CD14-positive monocyte (primary cell): ENCODE measurements around the gene MRPL49. TPM values are rescaled to one million over a fixed set of nuclear protein-coding genes. Genes with fewer than 3 reads are reported as not detected.

Source experiments
- DNase-seq, 3 donors: peaks; one replicate each; pipeline ENCODE4 v3.0.0-alpha.2; 2011 to 2022
- H2AFZ ChIP-seq: 2 replicates; pipeline ENCODE4 v1.6.0; 2012; ENCODE audit warnings: mild to moderate bottlenecking, low read depth, low read length, inconsistent platforms; ENCODE audit not compliant: insufficient read depth, poor library complexity, severe bottlenecking
- H3K27ac ChIP-seq, 2 donors: 1 replicate in 1 of 2; 2 replicates in 1 of 2; pipeline ENCODE4 v1.5.1; 2012 to 2013; ENCODE audit warnings: low read length in 2 of 2, control low read depth in 1 of 2, inconsistent platforms in 1 of 2, low read depth in 1 of 2, mild to moderate bottlenecking in 1 of 2
- H3K27me3 ChIP-seq, 2 donors: one replicate each; pipeline versions ENCODE4 v1.6.0 to v1.6.1; 2011 to 2013; ENCODE audit warnings: low read length in 2 of 2; ENCODE audit not compliant: control insufficient read depth in 2 of 2, insufficient read depth in 2 of 2
- H3K36me3 ChIP-seq, 2 donors: replicated peaks in 1 of 2; 1 replicate in 1 of 2; 2 replicates in 1 of 2; pipeline versions ENCODE4 v1.5.1 to v1.6.1; 2012 to 2013; ENCODE audit warnings: low read length in 2 of 2, control low read depth in 1 of 2, inconsistent platforms in 1 of 2, mild to moderate bottlenecking in 1 of 2; ENCODE audit not compliant: insufficient read depth in 2 of 2, control insufficient read depth in 1 of 2
- H3K4me1 ChIP-seq, 2 donors: 1 replicate in 1 of 2; 2 replicates in 1 of 2; pipeline versions ENCODE4 v1.5.1 to v1.6.1; 2012 to 2013; ENCODE audit warnings: low read length in 2 of 2, control low read depth in 1 of 2, inconsistent platforms in 1 of 2, mild to moderate bottlenecking in 1 of 2, moderate library complexity in 1 of 2; ENCODE audit not compliant: insufficient read depth in 2 of 2, control insufficient read depth in 1 of 2
- H3K4me2 ChIP-seq: replicated peaks from 2 replicates; pipeline ENCODE3; 2012; ENCODE audit warnings: low read length, moderate library complexity, mild to moderate bottlenecking; ENCODE audit not compliant: poor library complexity, severe bottlenecking; ENCODE audit errors: extremely low read depth
- H3K4me3 ChIP-seq, 3 experiments: fragments of 200-600 bp in 1 of 3; sonication (generic) in 1 of 3; replicated peaks in 1 of 3; 1 replicate in 2 of 3; 2 replicates in 1 of 3; pipeline ENCODE4 v1.5.1; 2011 to 2013; ENCODE audit warnings: low read length in 3 of 3, mild to moderate bottlenecking in 3 of 3, control low read depth in 2 of 3, low read depth in 2 of 3, inconsistent platforms in 1 of 3, moderate library complexity in 1 of 3
- H3K79me2 ChIP-seq: 2 replicates; pipeline ENCODE4 v1.6.0; 2012; ENCODE audit warnings: mild to moderate bottlenecking, control low read depth, inconsistent platforms, low read length, moderate library complexity; ENCODE audit not compliant: insufficient read depth
- H3K9ac ChIP-seq: 2 replicates; pipeline ENCODE4 v1.6.0; 2017; ENCODE audit warnings: low read length, mild to moderate bottlenecking; ENCODE audit not compliant: insufficient read depth, poor library complexity, severe bottlenecking
- H3K9me3 ChIP-seq, 2 donors: replicated peaks in 1 of 2; 1 replicate in 1 of 2; 2 replicates in 1 of 2; pipeline versions ENCODE4 v1.5.1 to v1.6.1; 2012 to 2013; ENCODE audit warnings: low read length in 2 of 2, control low read depth in 1 of 2; ENCODE audit not compliant: control insufficient read depth in 1 of 2, insufficient read depth in 1 of 2
- H4K20me1 ChIP-seq: 2 replicates; pipeline ENCODE4 v1.6.0; 2012; ENCODE audit warnings: mild to moderate bottlenecking, low read length, control low read depth, moderate library complexity; ENCODE audit not compliant: insufficient read depth
- H3K27ac Mint-ChIP-seq, 7 donors: one replicate each; pipeline ENCODE4 v1.8.0; 2020; ENCODE audit warnings: mild to moderate bottlenecking in 7 of 7, mixed read lengths in 7 of 7, moderate library complexity in 6 of 7, inconsistent platforms in 2 of 7
- H3K27me3 Mint-ChIP-seq, 3 donors: one replicate each; pipeline ENCODE4 v1.8.0; 2021 to 2022; ENCODE audit warnings: low read depth in 3 of 3, mild to moderate bottlenecking in 3 of 3, mixed read lengths in 3 of 3, moderate library complexity in 3 of 3, inconsistent platforms in 1 of 3
- H3K36me3 Mint-ChIP-seq, 2 donors: one replicate each; pipeline ENCODE4 v1.8.0; 2020; ENCODE audit warnings: mixed read lengths in 2 of 2, inconsistent platforms in 1 of 2, mild to moderate bottlenecking in 1 of 2
- H3K4me1 Mint-ChIP-seq: one replicate; pipeline ENCODE4 v1.8.0; 2020; ENCODE audit warnings: mild to moderate bottlenecking, mixed read lengths
- H3K4me3 Mint-ChIP-seq, 2 donors: one replicate each; pipeline ENCODE4 v1.8.0; 2020; ENCODE audit warnings: mild to moderate bottlenecking in 2 of 2, mixed read lengths in 2 of 2, moderate library complexity in 1 of 2
- H3K9me3 Mint-ChIP-seq, 7 donors: one replicate each; pipeline ENCODE4 v1.8.0; 2020 to 2022; ENCODE audit warnings: mixed read lengths in 7 of 7, mild to moderate bottlenecking in 6 of 7, moderate library complexity in 6 of 7, inconsistent platforms in 2 of 7
- CTCF ChIP-seq: fragments of 200-600 bp; IDR thresholded peaks from one replicate; pipeline ENCODE4 v1.8.0; 2022; ENCODE audit warnings: antibody characterized with exemption, mild to moderate bottlenecking
- WGBS: methylation state at CpG from one replicate; pipeline ENCODE4 v1.1.5; 2013; ENCODE audit warnings: missing lambda C conversion rate; ENCODE audit not compliant: insufficient coverage; 5-methylcytosine and 5-hydroxymethylcytosine counted together
- intact Hi-C, 2 donors: fragments of 100-400 bp; cut with micrococcal nuclease; formaldehyde crosslinking; loops; one replicate each; pipeline versions ENCODE4 v1.15.0 to v1.15.1; 2023
- polyA plus RNA-seq, 3 donors: library from polyadenylated mRNA; depleted of rRNA in 1 of 3; unstranded in 2 of 3; stranded (reverse) in 1 of 3; fragments of 300-500 nt in 2 of 3; fragments of >200 nt in 1 of 3; fragmentation: Illumina TruSeq in 2 of 3; gene quantifications; 1 replicate in 2 of 3; 2 replicates in 1 of 3; pipeline ENCODE4 v1.2.3, GENCODE V29; 2012 to 2021

The MRPL49 gene
- polyA plus RNA-seq, 3 donors = 19.8 to 33.9 (median 32.7) TPM

- H3K79me2 ChIP-seq = no peaks in the 10 kb centered on the region
- Mint-ChIP-seq H3K4me3 (no peak overlapping the region), H3K27me3 (peaks cover 1 to 10% (median 2%) of the 10 kb centered on the region in 3 donors), H3K27ac (no peak overlapping the region), H3K36me3 (peaks cover 34 to 50% of the 10 kb centered on the region in 2 donors), H3K9me3 (no peaks in the 10 kb centered on the region), H3K4me1 (peaks cover 24% of the 10 kb centered on the region)
- no peak overlapping the region for H3K9ac ChIP-seq
- H3K9me3 ChIP-seq = no peaks in the 10 kb centered on the region
- no peak overlapping the region for H3K27ac ChIP-seq
- H4K20me1 ChIP-seq = peaks cover 18% of the 10 kb centered on the region
- no peak overlapping the region for H2AFZ ChIP-seq
- peak in 1 of 3 donors; percentile 5 for DNase-seq
- peaks cover 26 to 67% of the 10 kb centered on the region in 2 donors for H3K36me3 ChIP-seq
- intact Hi-C loops = no loop called here
- no peak overlapping the region for H3K4me2 ChIP-seq
- TF ChIP-seq CTCF = no peak
- peaks cover 0 to 4% of the 10 kb centered on the region in 2 donors for H3K27me3 ChIP-seq
- no peak overlapping the region for H3K4me3 ChIP-seq
- 97% methylated on average over 52 of the region's 52 CpGs for WGBS
- peaks cover 24 to 27% of the 10 kb centered on the region in 2 donors for H3K4me1 ChIP-seq
Observed at GRCh38 chr11:65107751-65108468, 14.2 kb upstream of the MRPL49 start.

- 97% methylated on average over 35 of the region's 38 CpGs for WGBS
- no peak overlapping the region for H3K4me3 ChIP-seq
- no peak for DNase-seq
- H3K36me3 ChIP-seq = peaks cover 21 to 60% of the 10 kb centered on the region in 2 donors
- intact Hi-C loops = no loop called here
- no peak overlapping the region for H3K27ac Mint-ChIP-seq
- TF ChIP-seq CTCF = no peak
- peaks cover 0 to 3% (median 0%) of the 10 kb centered on the region in 7 donors for H3K9me3 Mint-ChIP-seq
- peaks cover 27 to 32% of the 10 kb centered on the region in 2 donors for H3K4me1 ChIP-seq
- H2AFZ ChIP-seq = no peak overlapping the region
- H3K4me3 Mint-ChIP-seq = no peak overlapping the region
- no peak overlapping the region for H3K9ac ChIP-seq
- H3K27ac ChIP-seq = no peak overlapping the region
- no peaks in the 10 kb centered on the region for H3K9me3 ChIP-seq
- peaks cover 38 to 46% of the 10 kb centered on the region in 2 donors for H3K36me3 Mint-ChIP-seq
- H3K4me1 Mint-ChIP-seq = peaks cover 31% of the 10 kb centered on the region
- H3K79me2 ChIP-seq = no peaks in the 10 kb centered on the region
- H4K20me1 ChIP-seq = peaks cover 18% of the 10 kb centered on the region
- H3K27me3 Mint-ChIP-seq = peaks cover 8 to 17% (median 9%) of the 10 kb centered on the region in 3 donors
- peaks cover 0 to 10% of the 10 kb centered on the region in 2 donors for H3K27me3 ChIP-seq
- no peak overlapping the region for H3K4me2 ChIP-seq
Observed at GRCh38 chr11:65108469-65109123, 13.5 kb upstream of the MRPL49 start.
